GM12878 (cell line): Measurements from ENCODE around the gene CLEC4G. TPM values are rescaled to one million over a fixed set of nuclear protein-coding genes. Genes with fewer than 3 reads are reported as not detected.

Experiments
- ATAC-seq: fragments of 200-7000 bp; cut with Tn5 transposase; 3 replicates; pipeline ENCODE4 v1.9.1; 2020; ENCODE audit warnings: mild to moderate bottlenecking, moderate library complexity
- BruUV-seq: library from RNA; stranded (reverse); fragments of 400-500 nt; replicated peaks from 2 replicates; lab custom pipeline; 2021; lab: Mats Ljungman, UMichigan
- CTCF ChIA-PET: fragments of 300-600 bp; sonication (Branson Sonifier 250); formaldehyde crosslinking; extraction: SDS; loops from one replicate; lab custom pipeline; 2021; ENCODE audit warnings: inconsistent platforms; lab: Yijun Ruan, JAX
- POLR2A ChIA-PET: fragments of 350-600 bp; formaldehyde crosslinking; extraction: SDS; loops from one replicate; lab custom pipeline; 2021; ENCODE audit warnings: inconsistent platforms; lab: Charles Lee
- RAD21 ChIA-PET: fragments of 300-600 bp; sonication (Branson Sonifier 250); formaldehyde crosslinking; loops from one replicate; lab custom pipeline; 2023; ENCODE audit warnings: antibody characterized with exemption; ENCODE audit not compliant: unreplicated experiment; lab: Charles Lee
- SMC1A ChIA-PET: fragments of 300-600 bp; sonication (Branson Sonifier 250); formaldehyde crosslinking; loops from one replicate; lab custom pipeline; 2023; ENCODE audit not compliant: unreplicated experiment, uncharacterized antibody; lab: Charles Lee
- DNase-seq: peaks from one replicate; pipeline ENCODE4 v3.0.0-alpha.2; 2011; ENCODE audit warnings: low read depth, low spot score
- FAIRE-seq: peaks from 3 replicates; lab custom pipeline; 2011; peaks lifted over from hg19 to GRCh38; lab: Jason Lieb, UNC
- H2AFZ ChIP-seq: 2 replicates; pipeline ENCODE4 v1.6.0; 2011; ENCODE audit warnings: low read depth, low read length, control low read depth; ENCODE audit not compliant: control insufficient read depth
- H3K27ac ChIP-seq: 2 replicates; pipeline ENCODE4 v1.5.1; 2011; ENCODE audit warnings: control low read depth; ENCODE audit not compliant: control insufficient read depth, insufficient read depth
- H3K27me3 ChIP-seq, 2 experiments: replicated peaks in 1 of 2; 2 replicates each; pipeline versions ENCODE4 v1.6.0 to v1.6.1; 2011; ENCODE audit warnings: low read length in 1 of 2; ENCODE audit not compliant: control insufficient read depth in 2 of 2, insufficient read depth in 2 of 2
- H3K36me3 ChIP-seq, 2 experiments: 2 replicates each; pipeline ENCODE4 v1.5.1; 2011; ENCODE audit warnings: low read length in 1 of 2; ENCODE audit not compliant: control insufficient read depth in 2 of 2, insufficient read depth in 2 of 2
- H3K4me1 ChIP-seq: 2 replicates; pipeline ENCODE4 v1.6.1; 2011; ENCODE audit warnings: mild to moderate bottlenecking, low read length, moderate library complexity, mixed read lengths; ENCODE audit not compliant: control insufficient read depth, insufficient read depth
- H3K4me2 ChIP-seq: 2 replicates; pipeline ENCODE4 v1.6.0; 2011; ENCODE audit warnings: control low read depth; ENCODE audit not compliant: control insufficient read depth, insufficient read depth
- H3K4me3 ChIP-seq: fragments of 200-600 bp; sonication (generic); 2 replicates; pipeline ENCODE4 v1.5.1; 2016
- H3K79me2 ChIP-seq: 2 replicates; pipeline ENCODE4 v1.6.0; 2011; ENCODE audit warnings: low read length; ENCODE audit not compliant: control insufficient read depth, insufficient read depth
- H3K9ac ChIP-seq: 2 replicates; pipeline ENCODE4 v1.8.0; 2011; ENCODE audit warnings: low read length, control low read depth, mixed read lengths; ENCODE audit not compliant: control insufficient read depth, insufficient read depth
- H3K9me3 ChIP-seq: replicated peaks from 3 replicates; pipeline ENCODE4 v1.5.1; 2011; ENCODE audit warnings: mild to moderate bottlenecking, low read length; ENCODE audit not compliant: control insufficient read depth, insufficient read depth
- H4K20me1 ChIP-seq: 2 replicates; pipeline ENCODE4 v1.6.0; 2011; ENCODE audit not compliant: control insufficient read depth, insufficient read depth
- CBX3 ChIP-seq: fragments of 200-600 bp; sonication (generic); IDR thresholded peaks from 2 replicates; pipeline ENCODE4 v1.6.1; 2016; ENCODE audit warnings: low read depth, borderline replicate concordance
- E2F4 ChIP-seq: IDR thresholded peaks from 2 replicates; pipeline ENCODE4 v1.6.1; 2012; ENCODE audit warnings: low read depth, low read length, improper control_type of control experiment
- E2F8 ChIP-seq: fragments of 450-650 bp; IDR thresholded peaks from 2 replicates; pipeline ENCODE4 v1.6.1; 2018; ENCODE audit warnings: mild to moderate bottlenecking, low read depth, moderate library complexity; ENCODE audit not compliant: partially characterized antibody
- EGR1 ChIP-seq, 2 experiments: IDR thresholded peaks; 1 replicate in 1 of 2; 2 replicates in 1 of 2; pipeline ENCODE4 v1.6.1; 2011 to 2012; ENCODE audit warnings: low read depth in 2 of 2, low read length in 2 of 2, borderline replicate concordance in 1 of 2, mild to moderate bottlenecking in 1 of 2, moderate library complexity in 1 of 2
- HCFC1 ChIP-seq: fragments of 150-350 bp; IDR thresholded peaks from 2 replicates; pipeline ENCODE4 v1.6.1; 2014; ENCODE audit warnings: low read length
- IKZF1 ChIP-seq: fragments of 450-650 bp; conservative IDR thresholded peaks from 2 replicates; pipeline ENCODE4 v1.6.1; 2017; ENCODE audit warnings: antibody characterized with exemption, mild to moderate bottlenecking
- IRF4 ChIP-seq: IDR thresholded peaks from 2 replicates; pipeline ENCODE4 v1.6.1; 2011; ENCODE audit warnings: low read depth, low read length
- NR2F1 ChIP-seq: fragments of 450-650 bp; conservative IDR thresholded peaks from 2 replicates; pipeline ENCODE4 v1.6.1; 2017; ENCODE audit warnings: mild to moderate bottlenecking
- RCOR1 ChIP-seq: conservative IDR thresholded peaks from 2 replicates; pipeline ENCODE4 v1.6.1; 2012; ENCODE audit warnings: low read depth, low read length, improper control_type of control experiment
- SPI1 ChIP-seq: IDR thresholded peaks from 2 replicates; pipeline ENCODE4 v1.6.1; 2011; ENCODE audit warnings: low read depth, mild to moderate bottlenecking, low read length, moderate library complexity, borderline replicate concordance; ENCODE audit not compliant: insufficient read depth
- ZNF207 ChIP-seq: fragments of 450-650 bp; IDR thresholded peaks from 2 replicates; pipeline ENCODE4 v1.6.1; 2014; ENCODE audit warnings: antibody characterized with exemption, mild to moderate bottlenecking, borderline replicate concordance
- WGBS: methylation state at CpG from one replicate; pipeline ENCODE4 v1.1.6; 2016; ENCODE audit warnings: low lambda C conversion rate; ENCODE audit not compliant: insufficient replicate concordance, insufficient coverage; ENCODE audit errors: missing lambda C conversion rate; 5-methylcytosine and 5-hydroxymethylcytosine counted together
- in situ Hi-C: fragments of 300-500 bp; cut with MboI; formaldehyde crosslinking; loops from 9 replicates; pipeline ENCODE4 v1.14.3; 2018; ENCODE audit warnings: mixed read lengths
- intact Hi-C: fragments of 100-400 bp; cut with micrococcal nuclease; formaldehyde crosslinking; loops from one replicate; pipeline ENCODE4 v1.14.2; 2022; ENCODE audit not compliant: unreplicated experiment
- polyA plus RNA-seq, 11 experiments: library from polyadenylated mRNA; depleted of rRNA in 4 of 11; unstranded in 6 of 11; stranded (reverse) in 5 of 11; fragments of >200 nt; fragmentation: Nextera tagmentation in 4 of 11; fragmentation: Illumina TruSeq in 1 of 11; extraction: Ambion mirVana in 4 of 11; extraction: Trizol in 1 of 11; gene quantifications; 1 replicate in 1 of 11; 2 replicates in 10 of 11; pipeline versions ENCODE4 v1.2.1 to v1.2.3, GENCODE V29; 2011 to 2016; ENCODE audit warnings: inconsistent platforms in 2 of 11, missing spikeins in 2 of 11, low read depth in 1 of 11
- total RNA-seq, 4 experiments: library from RNA; depleted of rRNA in 3 of 4; stranded (reverse); fragments of >200 nt in 3 of 4; fragmentation: Illumina TruSeq in 1 of 4; extraction: Trizol in 1 of 4; gene quantifications; 2 replicates each; pipeline versions ENCODE4 v1.2.1 to v1.2.3, GENCODE V29; 2013 to 2021

Gene CLEC4G
- total and polyA plus RNA-seq, 10 of the 15 experiments (the other 5 are each of a cell fraction or from before 2014, with no cell fraction given): 0.04 TPM; not detected in 9

GRCh38 chr19:7779631-7780486, 47.9 kb upstream of the CLEC4G start:
- ChIA-PET POLR2A (interaction anchor here (1.0 kb wide), 1 partner anchor 41 kb away, joined by 4 read pairs; no protein-coding TSS in a partner anchor), RAD21 (no interaction called here), SMC1A (interaction anchor here (1.2 kb wide), 1 partner anchor 132 kb away, joined by 3 read pairs; no protein-coding TSS in a partner anchor), CTCF (interaction anchor here (0.7 to 1.4 kb wide), 2 partner anchors 59 to 211 kb away, joined by 3 to 5 read pairs; no protein-coding TSS in a partner anchor)
- Histone ChIP-seq H3K79me2 (no peaks in the 10 kb centered on the region), H3K4me3 (no peak overlapping the region), H4K20me1 (no peaks in the 10 kb centered on the region), H2AFZ (no peak overlapping the region), H3K9me3 (no peaks in the 10 kb centered on the region; the same call in 1 of the 3 replicates), H3K4me1 (no peaks in the 10 kb centered on the region), H3K27me3 (peaks cover 0 to 2% of the 10 kb centered on the region in 2 experiments; a peak in 2 of 4 replicates), H3K4me2 (no peak overlapping the region), H3K27ac (no peak overlapping the region), H3K36me3 (no peaks in the 10 kb centered on the region), H3K9ac (no peak overlapping the region)
- in situ Hi-C loops: no loop called here
- FAIRE-seq (no peak), ATAC-seq (no peak), DNase-seq (no peak)
- 78% methylated on average over 26 of the region's 26 CpGs for WGBS
- intact Hi-C loops: no loop called here
- no TSS peak for BruUV-seq
- TF ChIP-seq CBX3: no peak
- no peak for TF ChIP-seq IRF4
- no peak for TF ChIP-seq EGR1 (IDR thresholded peaks at IDR 0.05; ENCODE audit: borderline replicate concordance in 1 of 2, low read depth in 2 of 2, low read length in 2 of 2)

GRCh38 chr19:7778081-7778480, 46.2 kb upstream of the CLEC4G start:
- Histone ChIP-seq H3K27me3 (no peaks in the 10 kb centered on the region; a peak in 1 of 4 replicates), H3K4me1 (peaks cover 5% of the 10 kb centered on the region), H3K9me3 (no peaks in the 10 kb centered on the region; the same call in 1 of the 3 replicates), H4K20me1 (no peaks in the 10 kb centered on the region), H3K79me2 (no peaks in the 10 kb centered on the region), H2AFZ (no peak overlapping the region), H3K36me3 (no peaks in the 10 kb centered on the region), H3K27ac (no peak overlapping the region), H3K4me2 (no peak overlapping the region), H3K4me3 (no peak overlapping the region), H3K9ac (no peak overlapping the region)
- ChIA-PET RAD21 (interaction anchor here (0.7 kb wide), 1 partner anchor 44 kb away, joined by 5 read pairs; no protein-coding TSS in a partner anchor), POLR2A (interaction anchor here (0.6 to 0.7 kb wide), 2 partner anchors 23 to 85 kb away, joined by 3 to 4 read pairs; no protein-coding TSS in a partner anchor), CTCF (interaction anchor here (0.7 kb wide), 1 partner anchor 210 kb away, joined by 3 read pairs; no protein-coding TSS in a partner anchor), SMC1A (interaction anchor here (0.8 to 1.3 kb wide), 3 partner anchors 34 to 210 kb away, joined by 3 to 5 read pairs (median 3); no protein-coding TSS in a partner anchor)
- in situ Hi-C loops (no loop called here), intact Hi-C loops (no loop called here)
- BruUV-seq: no TSS peak
- FAIRE-seq (no peak), ATAC-seq (no peak; the same call in 2 of the 3 replicates), DNase-seq (no peak)
- 35% methylated on average over 5 of the region's 5 CpGs for WGBS
- no peak for TF ChIP-seq RCOR1
- no peak for TF ChIP-seq ZNF207
- TF ChIP-seq SPI1: peak; percentile 50; the same call in 1 of the 2 replicates
- TF ChIP-seq HCFC1: no peak
- no peak for TF ChIP-seq E2F8
- no peak for TF ChIP-seq E2F4
- TF ChIP-seq NR2F1: no peak
- TF ChIP-seq IKZF1: 0 out of 2 replicates have a peak, but pooled peaks have one; percentile 18
